ENCODE results near the gene DLD. TPM values are rescaled to one million over a fixed set of nuclear protein-coding genes. Genes with fewer than 3 reads are reported as not detected.
A peak's percentile ranks its signal among the peaks of the same experiment; 100 is the strongest.

DLD gene
- total and polyA plus RNA-seq, 2 of the 8 experiments (the other 6 are each of a cell fraction or from before 2014, with no cell fraction given): 63.7 to 88.5 TPM

GRCh38 chr7:107879400-107880035 is 11.5 kb upstream of the DLD start:
- ChIA-PET CTCF (ENCODE audit: partially characterized antibody) (interaction anchor here (0.7 to 4.2 kb wide), 44 partner anchors 9 to 1052 kb away, joined by 3 to 31 read pairs (median 4); partner anchors contain the start of gene DLD), POLR2A (ENCODE audit: partially characterized antibody) (interaction anchor here (0.6 to 1.7 kb wide), 2 partner anchors 136 to 634 kb away, joined by 3 to 6 read pairs; no protein-coding TSS in a partner anchor)
- Histone ChIP-seq H2BK12ac (ENCODE audit: low read depth, low read length) (no peak overlapping the region), H4K5ac (ENCODE audit: insufficient read length, low read depth, low read length) (no peak overlapping the region), H3K9me3 (ENCODE audit: insufficient read depth in 2 of 2, low read depth in 1 of 2, low read length in 1 of 2) (no peaks in the 10 kb centered on the region), H3K27ac (ENCODE audit: low read depth, low read length) (no peak overlapping the region), H3K23ac (ENCODE audit: insufficient read length) (no peak overlapping the region), H4K91ac (replicated peaks; ENCODE audit: insufficient read length, low read length) (no peak overlapping the region), H2BK5ac (ENCODE audit: low read depth, low read length) (no peak overlapping the region), H2BK120ac (replicated peaks; ENCODE audit: low read depth, low read length) (no peak overlapping the region), H2BK15ac (ENCODE audit: low read length) (no peak overlapping the region), H3K4me1 (replicated peaks in 1 of 4; ENCODE audit: control insufficient read depth in 3 of 4, insufficient read depth in 4 of 4, low read length in 3 of 4) (0 out of 7 replicates have a peak, but pooled peaks cover 0 to 3% (median 0%) of the 10 kb centered on the region in 4 experiments), H3K23me2 (ENCODE audit: low read depth, low read length) (no peaks in the 10 kb centered on the region), H3K56ac (replicated peaks; ENCODE audit: insufficient read length, low read depth, low read length) (no peak overlapping the region), H3K79me2 (ENCODE audit: control insufficient read depth in 1 of 2, insufficient read depth in 2 of 2, low read length in 2 of 2) (no peaks in the 10 kb centered on the region), H2AK5ac (ENCODE audit: low read depth, low read length) (no peak overlapping the region), H3K14ac (ENCODE audit: insufficient read length) (no peak overlapping the region), H3K9ac (replicated peaks in 1 of 4; ENCODE audit: extremely low read depth in 1 of 4, low read depth in 3 of 4, low read length in 3 of 4) (no peak overlapping the region), H2BK20ac (ENCODE audit: low read length) (no peak overlapping the region), H3K4ac (replicated peaks; ENCODE audit: insufficient read length, low read depth, low read length) (no peak overlapping the region), H3K36me3 (ENCODE audit: control insufficient read depth in 2 of 4, insufficient read depth in 4 of 4, low read length in 3 of 4) (no peaks in the 10 kb centered on the region), H4K8ac (ENCODE audit: extremely low read depth, insufficient read depth, low read length) (no peak overlapping the region), H3K4me3 (ENCODE audit: extremely low read depth in 1 of 4, insufficient read depth in 2 of 4, low read depth in 3 of 4, low read length in 4 of 4) (no peak overlapping the region), H4K20me1 (replicated peaks in 1 of 2; ENCODE audit: control insufficient read depth in 1 of 2, insufficient read depth in 2 of 2, low read length in 2 of 2) (no peaks in the 10 kb centered on the region), H3K27me3 (replicated peaks in 1 of 4; ENCODE audit: control insufficient read depth in 3 of 4, extremely low read depth in 1 of 4, insufficient read depth in 3 of 4, low read length in 3 of 4) (no peaks in the 10 kb centered on the region), H3K18ac (ENCODE audit: extremely low read depth, low read length) (no peak overlapping the region), H3K4me2 (ENCODE audit: insufficient read depth in 1 of 2, low read depth in 2 of 2, low read length in 2 of 2) (no peak overlapping the region), H3K79me1 (ENCODE audit: low read depth, low read length) (no peaks in the 10 kb centered on the region), H2AFZ (ENCODE audit: low read length) (no peak overlapping the region)
- TF ChIP-seq SUZ12 (IDR thresholded peaks at IDR 0.05; ENCODE audit: low read length): no peak
- no peak for TF ChIP-seq NRF1 (IDR thresholded peaks at IDR 0.05; ENCODE audit: low read depth, low read length)
- TF ChIP-seq CHD2 (IDR thresholded peaks at IDR 0.05; ENCODE audit: low read length): no peak
- TF ChIP-seq CTCF (IDR thresholded peaks at IDR 0.05; ENCODE audit: control extremely low read depth in 1 of 3, insufficient read depth in 1 of 3, low read depth in 1 of 3, low read length in 3 of 3): peak in 2 of 3 experiments; percentile 62 to 69; a peak in 3 of 4 replicates
- TF ChIP-seq RAD21 (IDR thresholded peaks at IDR 0.05 in 1 of 2, conservative IDR thresholded peaks at IDR 0.05 in 1 of 2; ENCODE audit: low read depth in 2 of 2, low read length in 2 of 2): peak; percentile 76 to 80
- 37% methylated on average over 3 of the region's 3 CpGs; no CpG with 5 or more reads in 1 of the 2 experiments for WGBS, 2 experiments (ENCODE audit: extremely low coverage in 1 of 2, insufficient coverage in 1 of 2, insufficient read length in 1 of 2, insufficient replicate concordance in 2 of 2, low coverage in 1 of 2, low lambda C conversion rate in 2 of 2, missing lambda C conversion rate in 1 of 2)
- DNase-seq (ENCODE audit: low read depth in 1 of 2, low spot score in 2 of 2) (no peak), FAIRE-seq (peak; percentile 62)

All from H1 (cell line).